ENCODE data around the gene DRC7.
"Not testable (repeated sequence)": the region's sequence is repeated elsewhere in the genome, so short reads cannot be mapped to it uniquely, and the experiment has no call there.

Gene DRC7

DNA sequence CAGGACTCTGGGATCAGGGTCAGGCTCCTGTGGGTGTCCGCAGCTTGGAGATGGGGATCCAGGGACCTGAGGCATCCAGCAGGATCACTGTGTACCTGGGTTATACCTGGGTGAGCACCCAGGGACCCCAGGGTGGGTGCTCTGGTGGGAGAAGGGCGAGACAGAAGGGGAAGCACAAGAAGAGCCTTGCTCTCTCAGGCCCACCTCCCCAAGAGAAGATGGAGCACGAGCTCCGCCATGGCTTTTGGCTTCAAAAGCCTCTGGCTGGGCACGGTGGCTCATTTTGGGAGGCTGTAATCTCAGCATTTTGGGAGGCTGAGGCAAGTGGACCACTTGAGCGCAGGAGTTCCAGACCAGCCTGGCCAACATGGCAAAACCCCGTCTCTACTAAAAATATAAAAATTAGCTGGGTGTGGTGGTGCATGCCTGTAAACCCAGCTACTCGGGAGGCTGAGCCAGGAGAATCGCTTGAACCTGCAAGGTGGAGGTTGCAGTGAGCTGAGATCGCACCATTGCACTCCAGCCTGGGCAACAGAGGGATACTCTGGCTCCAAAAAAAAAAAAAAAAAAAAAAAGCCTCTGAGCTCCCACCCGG is 8.9 kb downstream of the DRC7 start:
- Mint-ChIP-seq H3K27me3 (ENCODE audit: low read depth) (no peaks in the 10 kb centered on the region), H3K36me3 (ENCODE audit: low read depth) (no peaks in the 10 kb centered on the region), H3K27ac (no peak overlapping the region), H3K4me3 (no peak overlapping the region), H3K4me1 (ENCODE audit: low read depth) (peaks cover 2% of the 10 kb centered on the region), H3K9me3 (no peaks in the 10 kb centered on the region)

DNA sequence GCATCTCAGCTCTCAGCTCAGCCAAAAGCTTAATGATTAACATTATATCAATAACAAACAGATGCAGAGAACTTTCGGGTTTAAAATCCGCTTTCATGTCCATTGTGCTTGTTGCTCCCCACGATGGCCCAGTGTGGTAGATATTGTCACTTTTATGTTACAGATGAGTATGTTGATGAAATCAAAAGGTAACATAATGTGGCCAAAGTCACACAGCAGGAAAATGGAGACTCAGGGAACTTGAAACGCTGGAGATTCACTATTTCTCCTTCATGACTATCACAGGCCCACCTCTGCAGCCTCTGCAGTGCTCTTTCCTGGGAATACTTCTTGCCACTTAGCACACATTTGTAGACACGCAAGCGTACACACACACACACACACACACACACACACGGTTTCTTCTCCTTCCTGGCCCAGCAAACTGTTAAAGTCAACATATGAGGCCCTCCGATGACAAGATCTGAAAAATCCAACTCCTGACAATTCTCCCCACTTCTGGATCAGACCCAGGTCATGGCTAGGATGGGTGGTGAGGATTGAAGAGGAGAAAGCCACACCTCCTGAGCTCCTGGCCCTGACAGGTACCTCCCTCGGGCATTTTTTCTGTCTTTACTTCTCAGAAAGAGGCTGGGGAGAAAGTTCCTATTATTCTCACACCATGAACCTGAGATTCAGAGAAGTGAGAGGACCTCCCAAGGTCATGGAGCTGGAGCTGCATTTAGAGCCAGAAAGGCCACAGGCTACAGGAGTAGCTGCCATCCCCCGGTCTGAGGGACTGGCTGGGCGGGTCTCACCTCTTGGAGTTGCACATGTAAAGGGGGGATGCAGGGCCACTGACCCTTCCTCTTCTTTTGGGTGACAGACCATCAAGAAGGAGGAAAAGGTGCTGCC is 9.7 kb downstream of the DRC7 start:
- Mint-ChIP-seq H3K4me3 (no peak overlapping the region), H3K27ac (no peak overlapping the region), H3K9me3 (no peaks in the 10 kb centered on the region), H3K4me1 (ENCODE audit: low read depth) (peaks cover 2% of the 10 kb centered on the region), H3K36me3 (ENCODE audit: low read depth) (no peaks in the 10 kb centered on the region), H3K27me3 (ENCODE audit: low read depth) (no peaks in the 10 kb centered on the region)

DNA sequence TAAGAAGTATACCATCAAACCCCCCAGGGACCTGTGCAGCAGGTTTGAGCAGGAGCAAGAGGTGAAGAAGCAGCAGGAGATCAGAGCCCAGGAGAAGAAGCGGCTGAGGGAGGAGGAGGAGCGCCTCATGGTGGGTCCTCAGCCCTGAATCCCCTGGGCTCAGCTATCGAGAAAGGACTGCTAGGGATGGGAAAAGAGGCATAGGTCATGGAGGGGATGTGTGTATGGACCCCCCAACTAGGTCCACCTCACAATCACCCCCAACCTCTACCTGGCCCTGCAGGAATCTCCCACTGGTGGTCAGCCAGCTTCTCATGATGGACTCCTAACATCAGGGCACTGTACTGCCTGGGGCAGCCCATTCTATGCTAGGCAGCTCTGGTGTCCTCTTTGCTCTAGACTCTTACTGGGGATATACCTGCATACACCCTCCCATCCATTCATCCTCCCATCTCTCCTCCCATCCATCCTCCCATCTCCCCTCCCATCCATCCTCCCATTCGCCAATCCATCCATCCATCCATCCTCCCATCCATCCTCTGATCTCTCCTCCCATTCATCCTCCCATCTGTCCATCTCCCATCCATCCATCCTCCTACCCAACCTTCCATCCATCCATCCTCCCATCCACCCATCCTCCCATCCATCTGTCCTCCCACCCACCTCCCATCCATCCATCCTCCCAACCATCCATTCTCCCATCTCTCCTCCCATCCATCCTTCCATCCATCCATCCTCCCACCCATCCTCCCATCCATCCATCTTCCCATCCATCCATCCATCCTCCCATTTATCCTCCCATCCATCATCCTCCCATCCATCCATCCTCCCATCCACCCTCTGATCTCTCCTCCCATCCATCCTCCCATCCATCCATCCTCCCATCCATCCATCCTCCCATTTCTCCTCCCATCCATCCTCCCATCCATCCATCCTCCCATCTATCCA is 10.6 kb downstream of the DRC7 start:
- peaks cover 2% of the 10 kb centered on the region for H3K4me1 Mint-ChIP-seq (ENCODE audit: low read depth)
- H3K9me3 Mint-ChIP-seq = no peaks in the 10 kb centered on the region
- no peak overlapping the region for H3K4me3 Mint-ChIP-seq
- H3K36me3 Mint-ChIP-seq (ENCODE audit: low read depth) = no peaks in the 10 kb centered on the region
- H3K27me3 Mint-ChIP-seq (ENCODE audit: low read depth) = peaks cover 4% of the 10 kb centered on the region
- no peak overlapping the region for H3K27ac Mint-ChIP-seq

DNA sequence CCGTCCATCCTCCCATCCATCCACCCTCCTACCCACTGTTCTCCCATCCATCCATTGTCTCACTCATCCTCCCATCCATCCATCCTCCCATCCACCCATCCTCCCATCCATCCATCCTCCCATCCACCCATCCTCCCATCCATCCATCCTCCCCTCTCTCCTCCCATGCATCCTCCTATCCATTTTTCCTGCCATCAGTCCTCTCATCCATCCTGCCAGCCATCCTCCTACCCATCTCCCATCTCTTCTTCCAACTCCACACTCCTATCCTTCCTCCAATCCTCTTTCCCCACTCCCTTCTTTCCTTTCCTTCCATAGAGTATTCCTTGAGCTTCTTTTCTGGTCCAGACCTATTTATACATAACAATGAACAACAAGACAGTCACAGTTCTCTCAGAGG is 12.1 kb downstream of the DRC7 start:
- peaks cover 15% of the 10 kb centered on the region for H3K27me3 Mint-ChIP-seq (ENCODE audit: low read depth)
- H3K4me1 Mint-ChIP-seq (ENCODE audit: low read depth) = peaks cover 2% of the 10 kb centered on the region
- no peak overlapping the region for H3K4me3 Mint-ChIP-seq
- no peaks in the 10 kb centered on the region for H3K9me3 Mint-ChIP-seq
- H3K36me3 Mint-ChIP-seq (ENCODE audit: low read depth) = no peaks in the 10 kb centered on the region
- no peak overlapping the region for H3K27ac Mint-ChIP-seq

DNA sequence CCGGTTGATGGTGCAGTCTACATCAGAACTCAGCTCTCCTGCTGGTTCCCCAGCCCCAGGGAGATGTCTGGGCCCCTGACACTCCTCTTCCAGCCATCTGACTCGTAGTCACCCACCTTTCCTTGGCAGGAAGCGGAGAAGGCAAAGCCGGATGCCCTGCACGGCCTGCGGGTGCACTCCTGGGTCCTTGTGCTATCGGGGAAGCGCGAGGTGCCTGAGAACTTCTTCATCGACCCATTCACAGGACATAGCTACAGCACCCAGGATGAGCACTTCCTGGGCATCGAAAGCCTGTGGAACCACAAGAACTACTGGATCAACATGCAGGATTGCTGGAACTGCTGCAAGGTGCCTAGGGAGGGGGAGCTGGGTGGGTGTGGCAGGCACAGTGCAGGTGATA is 12.7 kb downstream of the DRC7 start:
- H3K4me1 Mint-ChIP-seq (ENCODE audit: low read depth) = peaks cover 2% of the 10 kb centered on the region
- H3K4me3 Mint-ChIP-seq = no peak overlapping the region
- H3K36me3 Mint-ChIP-seq (ENCODE audit: low read depth) = no peaks in the 10 kb centered on the region
- no peaks in the 10 kb centered on the region for H3K9me3 Mint-ChIP-seq
- no peak overlapping the region for H3K27ac Mint-ChIP-seq
- peaks cover 20% of the 10 kb centered on the region for H3K27me3 Mint-ChIP-seq (ENCODE audit: low read depth)

DNA sequence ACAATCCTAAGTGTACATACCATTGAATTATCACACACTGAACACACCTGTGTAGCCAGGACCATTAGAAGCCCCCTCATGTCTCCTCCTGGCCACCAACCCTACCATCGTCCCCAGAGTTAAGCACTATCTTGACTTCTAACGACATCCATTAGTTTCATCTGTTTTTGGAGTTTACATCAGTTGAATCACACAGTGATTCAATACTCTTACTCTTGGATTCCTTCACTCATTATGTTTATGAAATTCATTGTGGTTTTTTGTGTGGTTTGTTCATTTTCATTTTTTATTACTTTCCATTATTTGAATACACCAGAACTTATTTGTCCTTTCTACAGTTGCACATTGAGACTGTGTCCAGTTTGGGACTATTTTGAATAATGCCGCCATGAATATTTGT is 13.6 kb downstream of the DRC7 start:
- H3K9me3 Mint-ChIP-seq = no peaks in the 10 kb centered on the region
- peaks cover 2% of the 10 kb centered on the region for H3K4me1 Mint-ChIP-seq (ENCODE audit: low read depth)
- no peak overlapping the region for H3K27ac Mint-ChIP-seq
- H3K36me3 Mint-ChIP-seq (ENCODE audit: low read depth) = no peaks in the 10 kb centered on the region
- peaks cover 26% of the 10 kb centered on the region for H3K27me3 Mint-ChIP-seq (ENCODE audit: low read depth)
- H3K4me3 Mint-ChIP-seq = no peak overlapping the region

DNA sequence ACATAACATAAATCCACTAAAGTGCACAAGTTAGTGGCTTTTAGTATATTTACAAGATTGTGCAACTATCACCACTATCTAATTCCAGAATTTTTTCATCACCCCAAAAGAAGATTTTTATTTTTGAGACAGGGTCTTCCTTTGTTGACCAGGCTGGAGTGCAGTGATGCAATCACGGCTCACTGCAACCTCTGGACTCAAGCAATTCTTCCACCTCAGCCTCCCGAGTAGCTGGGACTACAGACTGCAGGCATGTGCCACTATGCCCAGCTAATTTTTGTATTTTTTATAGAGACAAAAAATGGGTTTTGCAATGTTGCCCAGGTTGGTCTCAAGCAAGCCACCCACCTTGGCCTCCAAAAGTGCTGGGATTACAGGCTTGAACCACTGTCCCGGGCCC is 15.1 kb downstream of the DRC7 start:
- Mint-ChIP-seq H3K4me1 (ENCODE audit: low read depth) (no peaks in the 10 kb centered on the region), H3K36me3 (ENCODE audit: low read depth) (no peaks in the 10 kb centered on the region), H3K9me3 (no peaks in the 10 kb centered on the region), H3K4me3 (no peak overlapping the region), H3K27ac (no peak overlapping the region), H3K27me3 (ENCODE audit: low read depth) (peaks cover 28% of the 10 kb centered on the region)

DNA sequence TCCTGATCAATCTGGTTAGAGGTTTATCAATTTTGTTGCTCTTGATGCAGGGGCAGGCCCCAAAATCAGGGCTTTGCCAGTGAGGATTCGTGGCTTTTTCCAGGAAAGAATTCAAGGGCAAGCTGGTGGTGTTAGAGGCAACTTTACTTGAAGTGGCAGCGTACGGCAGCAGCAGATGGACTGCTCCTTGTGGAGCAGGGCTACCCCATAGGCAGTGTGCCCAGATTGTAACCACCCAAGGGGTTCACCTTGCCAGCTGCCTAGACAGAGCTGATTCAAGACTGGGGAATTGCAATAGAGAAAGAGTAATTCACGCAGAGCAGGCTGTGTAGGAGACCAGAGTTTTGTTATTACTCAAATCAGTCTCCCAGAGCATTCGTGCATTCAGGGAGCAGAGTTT is 16.7 kb downstream of the DRC7 start:
- Mint-ChIP-seq H3K27ac (no peak overlapping the region), H3K4me3 (no peak overlapping the region), H3K9me3 (no peaks in the 10 kb centered on the region), H3K4me1 (ENCODE audit: low read depth) (no peaks in the 10 kb centered on the region), H3K36me3 (ENCODE audit: low read depth) (no peaks in the 10 kb centered on the region), H3K27me3 (ENCODE audit: low read depth) (peaks cover 36% of the 10 kb centered on the region)

DNA sequence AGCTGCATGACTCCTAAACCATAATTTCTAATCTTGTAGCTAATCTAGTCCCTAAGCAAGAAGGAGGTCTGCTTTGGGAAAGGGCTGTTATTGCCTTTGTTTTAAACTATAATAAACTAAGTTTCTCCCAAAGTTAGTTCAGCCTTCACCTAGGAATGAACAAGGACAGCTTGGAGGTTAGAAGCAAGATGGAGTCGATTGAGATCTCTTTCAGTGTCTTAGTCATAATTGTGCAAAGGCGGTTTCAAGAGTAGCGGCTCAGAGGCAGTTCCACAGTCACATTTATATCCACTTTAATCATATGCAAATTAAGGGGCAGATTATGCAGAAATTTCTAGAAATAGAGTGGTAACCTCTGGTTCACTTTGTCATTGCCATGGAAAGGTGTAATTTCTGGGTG is 17.4 kb downstream of the DRC7 start:
- Mint-ChIP-seq H3K27me3 (ENCODE audit: low read depth) (peaks cover 41% of the 10 kb centered on the region), H3K9me3 (no peaks in the 10 kb centered on the region), H3K27ac (no peak overlapping the region), H3K4me3 (no peak overlapping the region), H3K36me3 (ENCODE audit: low read depth) (no peaks in the 10 kb centered on the region), H3K4me1 (ENCODE audit: low read depth) (no peaks in the 10 kb centered on the region)

DNA sequence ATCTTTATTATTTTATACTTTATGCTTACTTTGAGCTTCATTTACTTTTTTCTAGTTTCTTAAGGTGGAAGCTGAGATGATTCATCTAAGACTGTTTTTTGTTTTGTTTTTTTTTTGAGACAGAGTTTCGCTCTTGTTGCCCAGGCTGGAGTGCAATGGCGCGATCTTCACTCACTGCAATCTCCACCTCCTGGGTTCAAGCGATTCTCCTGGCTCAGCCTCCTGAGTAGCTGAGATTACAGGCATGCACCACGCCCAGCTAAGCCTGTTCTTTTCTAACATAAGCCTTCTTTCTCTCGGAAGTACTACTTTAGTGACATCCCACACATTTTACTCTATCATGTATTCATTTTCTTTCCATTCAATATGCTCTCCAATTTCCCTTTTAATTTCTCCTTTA is 18.0 kb downstream of the DRC7 start:
- peaks cover 41% of the 10 kb centered on the region for H3K27me3 Mint-ChIP-seq (ENCODE audit: low read depth)
- not testable (repeated sequence) for H3K36me3 Mint-ChIP-seq (ENCODE audit: low read depth); H3K27ac Mint-ChIP-seq

DNA sequence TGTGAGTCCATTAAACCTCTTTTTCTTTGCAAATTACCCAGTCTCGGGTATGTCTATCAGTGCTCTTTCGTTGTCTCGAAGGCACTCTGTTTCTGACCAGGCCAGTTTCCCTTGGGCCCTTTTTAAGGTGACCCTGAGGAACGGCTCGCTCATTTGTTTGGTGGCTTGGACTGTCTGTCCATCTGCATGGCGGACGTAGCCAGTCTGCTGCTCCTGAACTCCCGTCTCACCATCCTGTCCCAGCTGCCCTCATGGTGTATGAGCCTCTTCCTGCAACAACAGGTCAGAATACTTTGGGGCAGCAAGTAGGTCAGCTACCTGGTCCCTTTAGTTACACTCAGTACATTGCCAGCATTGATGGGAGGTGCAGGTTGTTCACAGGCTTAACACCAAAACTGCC is 19.0 kb downstream of the DRC7 start:
- no peak overlapping the region for H3K27ac Mint-ChIP-seq
- peaks cover 41% of the 10 kb centered on the region for H3K27me3 Mint-ChIP-seq (ENCODE audit: low read depth)
- no peak overlapping the region for H3K4me3 Mint-ChIP-seq
- no peaks in the 10 kb centered on the region for H3K4me1 Mint-ChIP-seq (ENCODE audit: low read depth)
- no peaks in the 10 kb centered on the region for H3K36me3 Mint-ChIP-seq (ENCODE audit: low read depth)
- H3K9me3 Mint-ChIP-seq = no peaks in the 10 kb centered on the region

More for the DNA sequence above, 18.0 kb downstream of the DRC7 start:
- not testable (repeated sequence) for H3K4me3 Mint-ChIP-seq; H3K4me1 Mint-ChIP-seq (ENCODE audit: low read depth); H3K9me3 Mint-ChIP-seq

DNA sequence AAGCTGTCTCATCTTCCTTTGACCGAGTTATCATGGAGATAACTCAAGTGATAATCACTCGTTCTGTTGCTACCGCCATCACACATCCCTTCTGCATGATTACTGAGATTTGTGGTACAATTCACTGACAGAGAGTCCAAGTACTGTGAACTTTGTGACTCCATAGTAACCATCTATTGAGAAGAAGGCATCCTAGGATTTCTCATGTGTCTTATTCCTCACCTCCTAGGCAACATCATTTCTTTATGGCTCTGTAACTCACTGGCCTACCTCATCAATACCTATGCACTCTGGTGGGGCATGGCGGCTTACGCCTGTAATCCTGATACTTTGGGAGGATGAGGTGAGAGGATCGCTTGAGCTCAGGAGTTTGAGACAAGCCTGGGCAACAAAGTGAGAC is 19.4 kb downstream of the DRC7 start:
- H3K27ac Mint-ChIP-seq = no peak overlapping the region
- no peaks in the 10 kb centered on the region for H3K9me3 Mint-ChIP-seq
- H3K36me3 Mint-ChIP-seq (ENCODE audit: low read depth) = no peaks in the 10 kb centered on the region
- peaks cover 41% of the 10 kb centered on the region for H3K27me3 Mint-ChIP-seq (ENCODE audit: low read depth)
- H3K4me1 Mint-ChIP-seq (ENCODE audit: low read depth) = no peaks in the 10 kb centered on the region
- no peak overlapping the region for H3K4me3 Mint-ChIP-seq

DNA sequence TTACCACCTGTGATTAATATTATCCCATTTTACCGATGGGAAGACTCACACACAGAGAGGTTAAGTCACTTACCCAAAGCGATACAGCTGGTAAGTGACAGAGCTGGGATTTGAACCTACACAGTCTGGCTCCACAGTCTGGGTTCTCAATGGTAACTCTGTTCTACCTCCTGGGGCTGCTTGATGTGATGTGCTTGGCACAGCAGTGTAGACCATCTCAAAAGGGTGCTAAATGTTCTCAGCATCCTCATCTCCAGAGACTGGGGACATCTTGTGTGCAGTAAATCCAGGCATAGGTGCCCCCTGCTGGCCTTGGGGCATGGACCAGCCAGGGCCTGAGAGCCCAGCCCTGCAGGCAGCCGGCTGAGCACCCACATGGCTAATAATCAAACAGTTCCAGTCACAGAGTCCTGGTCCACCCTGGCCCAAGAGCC is 25.6 kb downstream of the DRC7 start:
- H3K4me1 Mint-ChIP-seq (ENCODE audit: low read depth) = no peaks in the 10 kb centered on the region
- H3K27me3 Mint-ChIP-seq (ENCODE audit: low read depth) = peaks cover 10% of the 10 kb centered on the region
- H3K27ac Mint-ChIP-seq = no peak overlapping the region
- H3K9me3 Mint-ChIP-seq = no peaks in the 10 kb centered on the region
- H3K4me3 Mint-ChIP-seq = no peak overlapping the region
- H3K36me3 Mint-ChIP-seq (ENCODE audit: low read depth) = no peaks in the 10 kb centered on the region

DNA sequence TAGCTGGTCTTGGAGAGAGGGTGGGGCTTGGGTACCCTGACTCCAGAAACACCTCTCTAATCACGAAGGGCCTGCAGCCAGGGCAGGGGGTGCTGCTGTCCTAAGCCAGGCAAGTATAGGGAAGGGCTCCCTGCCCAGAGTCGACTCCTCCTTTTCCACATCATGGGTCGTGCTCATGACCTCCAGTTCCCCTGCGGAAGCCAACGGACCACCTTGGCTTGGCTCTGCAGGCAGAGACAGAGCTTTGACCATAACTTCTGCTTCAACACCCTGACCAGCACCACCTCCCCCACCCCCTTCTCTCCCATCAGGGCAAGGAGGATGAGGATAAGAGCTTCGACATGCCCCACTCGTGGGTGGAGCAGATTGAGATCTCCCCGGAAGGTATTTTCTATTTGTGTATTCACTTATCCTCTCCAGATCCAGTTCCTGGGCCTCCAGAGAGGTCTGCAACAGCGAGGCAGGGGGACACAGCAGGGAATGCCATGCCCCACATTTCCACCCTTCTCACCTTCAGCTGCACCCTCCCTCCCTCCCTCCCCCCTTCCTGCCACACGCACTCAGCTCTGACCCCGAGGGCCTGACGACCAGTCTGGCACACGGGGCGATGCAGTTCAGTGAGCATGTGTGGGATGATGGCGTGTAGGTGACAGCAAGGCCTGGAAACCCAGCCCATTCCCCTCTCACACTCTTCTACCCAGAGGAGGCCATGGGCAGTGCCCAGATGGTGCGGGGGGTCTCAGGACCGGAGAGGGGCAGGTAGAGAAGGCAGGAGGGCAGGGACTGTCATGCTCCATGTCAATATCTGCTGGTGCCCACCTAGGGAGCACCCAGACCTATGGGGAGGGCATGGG is 27.0 kb downstream of the DRC7 start:
- no peaks in the 10 kb centered on the region for H3K36me3 Mint-ChIP-seq (ENCODE audit: low read depth)
- peaks cover 3% of the 10 kb centered on the region for H3K27me3 Mint-ChIP-seq (ENCODE audit: low read depth)
- H3K4me1 Mint-ChIP-seq (ENCODE audit: low read depth) = no peaks in the 10 kb centered on the region
- no peaks in the 10 kb centered on the region for H3K9me3 Mint-ChIP-seq
- no peak overlapping the region for H3K27ac Mint-ChIP-seq
- no peak overlapping the region for H3K4me3 Mint-ChIP-seq

Measured in T-helper 1 cell treated with Interleukin-12 subunit alpha and Interleukin-12 subunit beta and Interleukin-4 antibody, amounts not matched to agents 30 μg/mL and 1 μg/mL, for 36 hours (primary cell).